M059J (cell line): ENCODE measurements around the gene DBR1. TPM values are rescaled to one million over a fixed set of nuclear protein-coding genes. Genes with fewer than 3 reads are reported as not detected.

Experiments used
- DNase-seq: peaks from one replicate; pipeline ENCODE4 v3.0.0-alpha.2; 2012; ENCODE audit warnings: low read depth
- total RNA-seq: library from RNA; depleted of rRNA; stranded (reverse); fragments of >200 nt; shearing (Covaris generic); gene quantifications from 2 replicates; pipeline ENCODE4 v1.2.3, GENCODE V29; 2014; rRNA removed

DBR1 gene, protein sequence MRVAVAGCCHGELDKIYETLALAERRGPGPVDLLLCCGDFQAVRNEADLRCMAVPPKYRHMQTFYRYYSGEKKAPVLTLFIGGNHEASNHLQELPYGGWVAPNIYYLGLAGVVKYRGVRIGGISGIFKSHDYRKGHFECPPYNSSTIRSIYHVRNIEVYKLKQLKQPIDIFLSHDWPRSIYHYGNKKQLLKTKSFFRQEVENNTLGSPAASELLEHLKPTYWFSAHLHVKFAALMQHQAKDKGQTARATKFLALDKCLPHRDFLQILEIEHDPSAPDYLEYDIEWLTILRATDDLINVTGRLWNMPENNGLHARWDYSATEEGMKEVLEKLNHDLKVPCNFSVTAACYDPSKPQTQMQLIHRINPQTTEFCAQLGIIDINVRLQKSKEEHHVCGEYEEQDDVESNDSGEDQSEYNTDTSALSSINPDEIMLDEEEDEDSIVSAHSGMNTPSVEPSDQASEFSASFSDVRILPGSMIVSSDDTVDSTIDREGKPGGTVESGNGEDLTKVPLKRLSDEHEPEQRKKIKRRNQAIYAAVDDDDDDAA
- 24.3 and 34.9 TPM in 2 replicates for total RNA-seq

GRCh38 chr3:138174421-138175131 is at the start of gene DBR1:
Gene DBR1 (minus strand): TSS chr3:138174921. CDS start chr3:138174795, 126 bp downstream.
- peak; percentile 91 for DNase-seq

DNA sequence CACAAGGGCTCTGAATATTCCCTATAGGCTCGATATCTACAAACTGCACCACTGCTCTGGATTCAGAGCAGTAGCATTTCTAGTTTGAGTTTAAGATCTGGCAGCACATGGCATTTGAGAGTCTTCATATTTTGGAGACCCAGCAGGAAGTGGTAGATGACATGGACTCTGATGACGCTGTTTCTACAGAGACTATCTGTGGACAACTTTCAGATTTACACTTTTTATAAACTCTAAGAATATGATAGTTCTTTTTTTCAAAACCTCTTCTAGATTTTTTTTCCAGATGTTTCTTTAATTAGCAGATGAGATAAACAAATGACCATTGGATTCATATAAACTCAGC is 48.2 kb upstream of the DBR1 start:
- DNase-seq, result no peak

GRCh38 chr3:138222131-138222941 is 47.6 kb upstream of the DBR1 start:
- DNase-seq, result no peak

DNA sequence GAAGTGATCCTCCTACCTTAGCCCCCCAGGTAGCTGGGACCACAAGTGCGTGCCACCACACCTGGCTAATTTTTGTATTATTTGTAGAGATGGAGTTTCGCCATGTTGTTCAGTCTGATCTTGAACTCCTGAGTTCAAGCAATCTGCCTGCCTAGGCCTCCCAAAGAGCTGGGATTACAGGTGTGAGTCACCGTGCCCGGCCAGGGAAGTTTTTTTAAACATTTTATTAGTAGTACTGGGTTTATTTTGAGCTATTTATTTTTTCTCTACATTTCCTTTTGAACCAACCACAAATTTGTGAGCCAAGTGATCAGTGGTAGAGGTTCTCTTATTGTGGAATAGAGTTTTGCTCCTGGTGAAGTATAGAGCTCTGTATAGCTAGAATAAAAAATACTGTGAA is 46.1 kb upstream of the DBR1 start:
- peak; percentile 77 for DNase-seq

DNA sequence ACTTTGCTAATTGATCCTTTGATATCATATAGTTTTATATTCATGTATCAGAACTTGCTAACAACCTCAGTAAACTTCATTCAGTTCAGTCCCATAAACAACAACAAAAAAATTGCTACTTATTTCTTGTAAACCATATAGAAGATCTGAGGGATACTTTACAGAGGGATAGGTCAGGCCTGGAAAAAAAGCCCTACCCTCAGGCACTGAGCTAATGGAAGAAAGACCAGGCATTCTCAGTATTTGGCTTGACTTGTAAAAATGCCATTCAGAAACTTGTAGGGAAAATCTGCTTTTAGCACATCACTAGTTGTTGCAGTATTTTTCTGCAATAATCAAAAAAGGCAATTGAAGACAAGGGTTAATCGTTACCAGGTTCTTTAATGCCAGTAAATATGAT is 45.5 kb upstream of the DBR1 start:
- no peak for DNase-seq

DNA sequence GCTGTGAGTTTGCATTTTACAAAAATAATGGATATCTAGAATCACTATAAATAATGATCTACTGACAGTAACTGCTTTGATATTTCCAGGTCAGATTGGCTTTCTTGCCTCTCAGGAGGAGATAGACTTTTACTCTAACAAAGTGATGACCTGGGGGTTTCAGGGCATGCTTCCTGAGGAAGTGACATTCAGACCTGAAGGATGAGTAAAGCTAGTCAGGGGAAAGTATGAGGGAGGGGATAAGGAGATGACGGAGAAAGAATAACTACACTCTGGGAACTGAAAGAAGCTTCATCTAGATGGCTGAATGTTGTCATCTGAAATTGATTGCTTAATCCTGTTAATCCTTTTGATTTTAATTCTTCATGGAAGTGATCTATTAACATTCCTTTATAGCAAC is 44.5 kb upstream of the DBR1 start:
- DNase-seq, result no peak

GRCh38 chr3:138213398-138214085 is 38.8 kb upstream of the DBR1 start:
- peak; percentile 19 for DNase-seq

DNA sequence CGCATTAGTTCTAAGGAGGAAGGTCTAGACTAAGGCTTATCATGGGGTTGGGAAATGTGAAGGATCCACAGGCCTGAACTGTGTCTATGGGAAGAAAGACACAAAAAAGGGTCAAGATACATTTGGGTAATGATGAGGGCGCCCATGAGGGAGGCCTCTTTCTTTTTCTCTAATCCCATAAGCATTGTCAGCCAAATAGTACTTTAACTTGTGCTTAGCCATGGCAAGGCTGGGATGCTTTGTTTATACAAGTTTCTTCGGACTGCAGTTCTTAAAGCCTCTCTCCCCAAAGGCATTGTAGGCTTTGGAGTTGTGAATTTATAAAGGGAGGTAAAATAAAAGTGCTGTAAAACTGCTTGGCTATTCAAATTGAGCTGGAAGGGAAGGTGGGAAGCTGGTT is 35.8 kb upstream of the DBR1 start:
- no peak for DNase-seq

DNA sequence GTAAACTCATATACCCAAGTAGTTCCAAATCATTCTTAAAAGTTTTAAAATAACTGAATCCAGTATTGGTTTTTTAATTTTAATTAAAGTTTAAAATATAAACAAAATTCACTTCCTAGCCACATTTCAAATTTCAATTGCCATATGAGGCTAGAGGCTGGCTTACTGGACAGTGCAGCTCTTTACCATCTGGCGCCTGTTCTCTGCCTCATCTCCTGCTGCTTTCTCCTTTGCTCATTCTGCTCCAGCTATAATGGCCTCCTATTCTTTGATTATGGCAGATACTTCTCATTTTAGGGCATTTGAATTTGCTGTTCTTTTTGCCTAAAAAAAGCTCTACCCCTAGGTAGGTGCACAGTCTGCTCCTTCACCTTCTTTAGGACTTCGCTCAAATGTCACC is 31.5 kb upstream of the DBR1 start:
- DNase-seq, result no peak

- no peak for DNase-seq
These were observed 30.8 kb upstream of the DBR1 start for GRCh38 chr3:138205527-138205926.

DNA sequence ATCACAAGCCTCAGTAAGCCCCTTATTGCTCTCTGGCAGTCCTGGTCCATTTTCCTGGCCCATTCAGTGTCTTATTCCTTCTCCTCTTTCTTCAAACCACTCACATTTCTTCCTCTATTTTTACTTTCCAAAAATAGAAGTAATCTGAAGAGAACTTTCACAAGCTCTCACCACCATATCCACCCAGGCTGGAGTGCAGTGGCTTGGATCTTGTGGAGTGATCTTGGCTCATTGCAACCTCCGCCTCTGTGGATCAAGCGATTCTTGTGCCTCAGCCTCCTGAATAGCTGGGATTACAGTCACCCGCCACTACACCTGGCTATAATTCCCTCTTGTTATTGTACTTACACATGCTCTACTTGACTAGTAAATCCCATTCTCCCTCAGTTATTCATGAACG is 29.2 kb upstream of the DBR1 start:
- no peak for DNase-seq

- no peak for DNase-seq
These were observed 28.4 kb upstream of the DBR1 start for GRCh38 chr3:138202945-138203701.

GRCh38 chr3:138200424-138200823 is 25.7 kb upstream of the DBR1 start:
- DNase-seq, result no peak

DNA sequence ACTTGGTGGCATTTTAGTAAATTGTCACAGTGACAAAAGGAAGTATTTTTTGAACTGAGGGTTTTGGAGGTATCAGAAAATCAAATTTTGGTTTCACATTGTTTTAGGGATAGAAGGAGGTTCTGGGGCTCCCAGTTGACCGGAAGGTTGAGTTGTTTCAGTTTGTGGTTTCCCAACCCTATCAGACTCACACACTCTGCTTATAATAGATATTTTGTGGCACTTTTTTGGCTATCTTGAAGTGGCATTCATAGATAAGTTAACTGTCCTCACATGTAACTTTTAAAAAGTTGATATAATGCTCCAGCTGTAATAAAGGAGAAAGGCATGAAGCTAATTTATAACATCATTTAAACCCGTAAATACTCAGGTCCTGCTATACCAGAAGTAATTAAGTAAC is 25.1 kb upstream of the DBR1 start:
- no peak for DNase-seq

- DNase-seq, result no peak
These were observed 22.8 kb upstream of the DBR1 start for GRCh38 chr3:138197524-138197923.

DNA sequence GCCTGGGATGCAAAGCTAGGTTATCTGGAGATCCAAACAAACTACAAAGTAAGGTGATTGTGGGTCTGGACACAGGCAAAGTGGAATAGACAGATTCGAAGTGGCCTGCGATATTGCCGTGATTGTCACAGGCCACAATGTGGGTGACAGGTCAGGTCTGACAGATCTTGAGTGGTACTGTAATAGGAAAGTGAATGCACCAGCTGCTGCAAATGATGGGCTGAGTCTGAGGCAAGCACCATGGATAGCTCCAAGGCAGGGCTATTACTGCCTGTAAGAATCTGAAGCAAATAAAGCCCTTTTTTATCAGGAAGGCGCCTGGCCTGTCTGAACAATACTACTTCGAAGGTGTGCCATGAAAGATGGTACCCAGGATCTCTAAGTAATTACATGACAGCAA is 22.3 kb upstream of the DBR1 start:
- peak; percentile 49 for DNase-seq

- peak; percentile 34 for DNase-seq
These were observed 21.3 kb upstream of the DBR1 start for GRCh38 chr3:138196023-138196422.

- DNase-seq, result no peak
These were observed 20.8 kb upstream of the DBR1 start for GRCh38 chr3:138195481-138195880.

DNA sequence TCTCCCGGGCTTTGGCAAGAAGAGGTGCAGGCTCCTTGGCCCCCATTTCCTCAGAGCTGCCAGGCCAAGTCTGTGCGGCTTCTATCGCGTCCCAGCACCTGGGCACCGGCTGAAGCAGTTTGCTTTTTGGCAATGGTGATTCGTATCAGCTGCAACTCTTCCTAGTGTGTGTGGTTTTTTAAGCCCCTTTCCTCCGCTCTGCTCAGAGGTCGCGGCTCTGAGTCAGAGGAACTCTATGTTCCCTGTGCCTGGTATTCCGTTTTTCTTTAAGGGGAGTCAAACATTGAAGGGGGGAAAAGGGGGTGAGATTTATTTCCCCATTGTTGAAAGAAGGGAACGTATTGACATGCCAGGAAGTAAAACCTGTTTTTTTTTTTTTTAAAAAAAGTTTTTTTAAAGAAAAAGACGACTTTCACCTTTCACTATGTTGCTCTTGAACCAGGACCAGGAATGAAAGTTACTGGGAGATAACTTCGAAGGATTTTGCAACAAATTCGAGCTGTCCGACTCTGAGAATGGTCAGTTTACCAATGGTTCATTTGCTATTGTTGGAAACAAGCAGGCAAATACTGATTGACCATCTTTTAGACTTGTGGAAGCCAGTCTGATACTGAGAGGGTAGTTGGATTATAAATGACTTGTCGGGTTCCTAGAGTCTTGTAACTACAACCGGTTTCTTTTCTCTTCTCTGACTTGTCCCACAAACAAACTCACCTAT is 13.5 kb upstream of the DBR1 start:
- peak; percentile 75 for DNase-seq
